AG04450 (cell line): ENCODE measurements around the gene FRMPD2. TPM values are rescaled to one million over a fixed set of nuclear protein-coding genes. Genes with fewer than 3 reads are reported as not detected.

Experiments used
- CTCF ChIA-PET: fragments of 300-600, 350-600 bp; formaldehyde crosslinking; extraction: SDS; loops from one replicate; lab custom pipeline; 2022; ENCODE audit warnings: antibody characterized with exemption, inconsistent platforms; lab: Charles Lee
- POLR2A ChIA-PET: fragments of 350-600 bp; formaldehyde crosslinking; extraction: SDS; loops from one replicate; lab custom pipeline; 2021; ENCODE audit warnings: antibody characterized with exemption, inconsistent platforms; lab: Yijun Ruan, JAX
- DNase-seq: peaks from one replicate; pipeline ENCODE4 v3.0.0-alpha.2; 2011; ENCODE audit warnings: low read depth, low spot score
- H3K27ac ChIP-seq: one replicate; pipeline ENCODE4 v1.5.1; 2012; ENCODE audit warnings: low read depth, low read length, control low read depth
- H3K27me3 ChIP-seq: one replicate; pipeline ENCODE4 v1.6.0; 2012; ENCODE audit warnings: low read length; ENCODE audit not compliant: control insufficient read depth, insufficient read depth
- H3K4me3 ChIP-seq: 2 replicates; pipeline ENCODE4 v1.5.1; 2011; ENCODE audit warnings: mild to moderate bottlenecking, low read depth, low read length, control low read depth
- H3K9me3 ChIP-seq: 2 replicates; pipeline ENCODE4 v1.5.1; 2012; ENCODE audit warnings: low read length; ENCODE audit not compliant: control insufficient read depth, insufficient read depth
- CTCF ChIP-seq: IDR thresholded peaks from 2 replicates; pipeline ENCODE4 v1.5.1; 2011; ENCODE audit warnings: low read depth, low read length, control low read depth, inconsistent platforms
- polyA plus RNA-seq: library from polyadenylated mRNA; depleted of rRNA; stranded (reverse); fragments of >200 nt; gene quantifications from 2 replicates; pipeline ENCODE4 v1.2.3, GENCODE V29; 2011

Gene FRMPD2
- polyA plus RNA-seq, 1 experiment, result not detected

- Histone ChIP-seq H3K27me3 (peaks cover 13% of the 10 kb centered on the region), H3K4me3 (no peak overlapping the region), H3K27ac (no peak overlapping the region), H3K9me3 (no peaks in the 10 kb centered on the region)
- ChIA-PET POLR2A (no interaction called here), CTCF (no interaction called here)
- DNase-seq, result no peak
- TF ChIP-seq CTCF, result no peak
Measured at GRCh38 chr10:48216744-48217143, 57.8 kb downstream of the FRMPD2 start.

- no peak for TF ChIP-seq CTCF
Measured at GRCh38 chr10:48216204-48216505, 58.3 kb downstream of the FRMPD2 start.

GRCh38 chr10:48215486-48216203 lies 58.9 kb downstream of the FRMPD2 start:
- ChIA-PET CTCF (interaction anchor here (0.9 kb wide), 1 partner anchor 10 kb away, joined by 3 read pairs; no protein-coding TSS in a partner anchor), POLR2A (no interaction called here)
- no peaks in the 10 kb centered on the region for H3K9me3 ChIP-seq
- no peak overlapping the region for H3K4me3 ChIP-seq
- no peak overlapping the region for H3K27ac ChIP-seq
- peak; percentile 70 for TF ChIP-seq CTCF
- peaks cover 13% of the 10 kb centered on the region for H3K27me3 ChIP-seq
- DNase-seq, result no peak

More at GRCh38 chr10:48216204-48216505, 58.3 kb downstream of the FRMPD2 start:
- H3K9me3 ChIP-seq, result no peaks in the 10 kb centered on the region
- no peak overlapping the region for H3K27ac ChIP-seq
- H3K4me3 ChIP-seq, result no peak overlapping the region
- ChIA-PET CTCF (no interaction called here), POLR2A (no interaction called here)
- H3K27me3 ChIP-seq, result peaks cover 13% of the 10 kb centered on the region
- no peak for DNase-seq

- CTCF ChIA-PET, result interaction anchor here (0.9 kb wide), 1 partner anchor 11 kb away, joined by 3 read pairs; no protein-coding TSS in a partner anchor
- no peak overlapping the region for H3K4me3 ChIP-seq
- TF ChIP-seq CTCF, result no peak
- POLR2A ChIA-PET, result no interaction called here
- H3K27me3 ChIP-seq, result peaks cover 13% of the 10 kb centered on the region
- no peaks in the 10 kb centered on the region for H3K9me3 ChIP-seq
- DNase-seq, result no peak
- H3K27ac ChIP-seq, result no peak overlapping the region
Measured at GRCh38 chr10:48214716-48215485, 59.6 kb downstream of the FRMPD2 start.

GRCh38 chr10:48213047-48213446 lies 61.4 kb downstream of the FRMPD2 start:
- TF ChIP-seq CTCF, result no peak
- CTCF ChIA-PET, result no interaction called here
- POLR2A ChIA-PET, result no interaction called here
- H3K9me3 ChIP-seq, result no peaks in the 10 kb centered on the region
- no peak for DNase-seq
- peaks cover 13% of the 10 kb centered on the region for H3K27me3 ChIP-seq
- no peak overlapping the region for H3K27ac ChIP-seq
- no peak overlapping the region for H3K4me3 ChIP-seq
